A549 (cell line): ENCODE data around the gene INTS3. TPM values are rescaled to one million over a fixed set of nuclear protein-coding genes. Genes with fewer than 3 reads are reported as not detected.

Source experiments
- ATAC-seq, 2 experiments: fragments of 200-7000 bp in 1 of 2; fragments of >200 bp in 1 of 2; cut with Nextera tagmentation in 1 of 2; cut with Tn5 transposase in 1 of 2; 3 replicates each; pipeline versions ENCODE4 v1.8.0 to v1.9.1; 2018 to 2020; ENCODE audit warnings: mild to moderate bottlenecking in 1 of 2, moderate library complexity in 1 of 2
- CTCF ChIA-PET: fragments of 300-600 bp; sonication (Branson Sonifier 250); formaldehyde crosslinking; extraction: SDS; loops from one replicate; lab custom pipeline; 2021; ENCODE audit warnings: antibody characterized with exemption, inconsistent platforms; lab: Yijun Ruan, JAX
- POLR2A ChIA-PET: fragments of 350-600 bp; formaldehyde crosslinking; extraction: SDS; loops from one replicate; lab custom pipeline; 2021; ENCODE audit warnings: antibody characterized with exemption, inconsistent platforms; lab: Yijun Ruan, JAX
- DNase-seq, 2 experiments: peaks; one replicate each; pipeline versions ENCODE4 v3.0.0 to v3.0.0-alpha.2; 2011 to 2016; ENCODE audit warnings: low read depth in 1 of 2, low spot score in 1 of 2
- FAIRE-seq: peaks from 2 replicates; lab custom pipeline; 2011; peaks lifted over from hg19 to GRCh38; lab: Jason Lieb, UNC
- H3K27ac ChIP-seq, 2 experiments: fragments of >200 bp; sonication (Bioruptor Twin); formaldehyde crosslinking; 3 replicates each; pipeline ENCODE4 v1.5.1; 2016 to 2017
- H3K4me1 ChIP-seq: fragments of >200 bp; sonication (Bioruptor Twin); formaldehyde crosslinking; 3 replicates; pipeline ENCODE4 v1.6.1; 2016
- H3K4me2 ChIP-seq: fragments of >200 bp; sonication (Bioruptor Twin); formaldehyde crosslinking; 3 replicates; pipeline ENCODE4 v1.6.1; 2016
- H3K4me3 ChIP-seq: fragments of >200 bp; sonication (Bioruptor Twin); formaldehyde crosslinking; 3 replicates; pipeline ENCODE4 v1.5.1; 2016
- H3K9me3 ChIP-seq: fragments of >200 bp; sonication (Bioruptor Twin); formaldehyde crosslinking; 3 replicates; pipeline ENCODE4 v1.6.1; 2016
- ATOH8 ChIP-seq: fragments of 250-450 bp; sonication (Bioruptor Pico); IDR thresholded peaks from 2 replicates; pipeline ENCODE4 v1.5.0; 2020; ENCODE audit warnings: low read depth, mild to moderate bottlenecking, moderate library complexity
- CBX2 ChIP-seq: fragments of 200-600 bp; sonication (generic); IDR thresholded peaks from 2 replicates; pipeline ENCODE4 v1.6.1; 2016; ENCODE audit warnings: low read depth, mild to moderate bottlenecking, borderline replicate concordance
- CHD2 ChIP-seq: fragments of 150-350 bp; IDR thresholded peaks from 2 replicates; pipeline ENCODE4 v1.6.1; 2014; ENCODE audit warnings: low read length; ENCODE audit not compliant: partially characterized antibody
- CHD4 ChIP-seq: fragments of 200-600 bp; sonication (generic); IDR thresholded peaks from 2 replicates; pipeline ENCODE4 v1.6.1; 2016; ENCODE audit warnings: antibody characterized with exemption, mild to moderate bottlenecking, borderline replicate concordance
- E2F6 ChIP-seq: IDR thresholded peaks from 2 replicates; pipeline ENCODE4 v1.6.1; 2012; ENCODE audit warnings: low read depth, borderline replicate concordance
- EP300 ChIP-seq, 2 experiments: fragments of >200 bp; sonication (Bioruptor Twin); formaldehyde crosslinking; IDR thresholded peaks; 2 replicates in 1 of 2; 3 replicates in 1 of 2; pipeline ENCODE4 v1.6.1; 2016 to 2017
- ESRRA ChIP-seq: fragments of 150-350 bp; IDR thresholded peaks from 2 replicates; pipeline ENCODE4 v1.6.1; 2014; ENCODE audit warnings: mild to moderate bottlenecking, low read length, borderline replicate concordance
- FOSB ChIP-seq: fragments of 250-450 bp; sonication (Bioruptor Pico); IDR thresholded peaks from 2 replicates; pipeline ENCODE4 v1.5.0; 2020; ENCODE audit warnings: mild to moderate bottlenecking, moderate library complexity
- FOXS1 ChIP-seq: fragments of 250-450 bp; sonication (Bioruptor Pico); IDR thresholded peaks from 2 replicates; pipeline ENCODE4 v1.5.0; 2020; ENCODE audit warnings: mild to moderate bottlenecking, moderate library complexity
- HDAC2 ChIP-seq: fragments of 200-600 bp; sonication (generic); IDR thresholded peaks from 2 replicates; pipeline ENCODE4 v1.6.1; 2016
- HOXB13 ChIP-seq: fragments of 250-450 bp; sonication (Bioruptor Pico); IDR thresholded peaks from 2 replicates; pipeline ENCODE4 v1.5.0; 2020; ENCODE audit warnings: low read depth, mild to moderate bottlenecking, moderate library complexity
- KDM1A ChIP-seq: fragments of 200-600 bp; sonication (generic); IDR thresholded peaks from 2 replicates; pipeline ENCODE4 v1.6.1; 2016; ENCODE audit warnings: low read depth, mild to moderate bottlenecking
- MAX ChIP-seq: IDR thresholded peaks from 2 replicates; pipeline ENCODE4 v1.6.1; 2012
- MAZ ChIP-seq: fragments of 150-350 bp; IDR thresholded peaks from 2 replicates; pipeline ENCODE4 v1.6.1; 2014; ENCODE audit warnings: antibody characterized with exemption, low read depth, low read length, borderline replicate concordance
- MYC ChIP-seq: IDR thresholded peaks from 2 replicates; pipeline ENCODE4 v1.6.1; 2012; ENCODE audit warnings: mild to moderate bottlenecking, inconsistent platforms, low read length, improper control_type of control experiment, borderline replicate concordance
- NPAS2 ChIP-seq: fragments of 250-450 bp; sonication (Bioruptor Pico); IDR thresholded peaks from 2 replicates; pipeline ENCODE4 v1.8.0; 2022; ENCODE audit warnings: mild to moderate bottlenecking, moderate library complexity, borderline replicate concordance
- NR3C1 ChIP-seq: fragments of >200 bp; sonication (Bioruptor Twin); formaldehyde crosslinking; IDR thresholded peaks from 3 replicates; pipeline ENCODE4 v1.6.1; 2017
- POLR2A ChIP-seq: IDR thresholded peaks from 2 replicates; pipeline ENCODE4 v1.6.1; 2012; ENCODE audit warnings: mild to moderate bottlenecking, low read length
- RARB ChIP-seq: fragments of 250-450 bp; sonication (Bioruptor Pico); IDR thresholded peaks from 2 replicates; pipeline ENCODE4 v1.8.0; 2021; ENCODE audit warnings: mild to moderate bottlenecking, moderate library complexity
- RCOR1 ChIP-seq: fragments of 150-350 bp; IDR thresholded peaks from 2 replicates; pipeline ENCODE4 v1.6.1; 2014; ENCODE audit warnings: antibody characterized with exemption, low read length, low read depth
- REST ChIP-seq: fragments of 200-600 bp; sonication (generic); IDR thresholded peaks from 2 replicates; pipeline ENCODE4 v1.6.1; 2016; ENCODE audit warnings: antibody characterized with exemption, mild to moderate bottlenecking, moderate library complexity
- SMC3 ChIP-seq: fragments of >200 bp; sonication (Bioruptor Twin); formaldehyde crosslinking; IDR thresholded peaks from 3 replicates; pipeline ENCODE4 v1.6.1; 2018; ENCODE audit warnings: inconsistent platforms
- ZFP36 ChIP-seq: fragments of 450-650 bp; IDR thresholded peaks from 2 replicates; pipeline ENCODE4 v1.6.1; 2014; ENCODE audit warnings: borderline replicate concordance; ENCODE audit not compliant: partially characterized antibody
- ZNF302 ChIP-seq: fragments of 250-450 bp; sonication (Bioruptor Pico); IDR thresholded peaks from 2 replicates; pipeline ENCODE4 v1.9.0; 2021; ENCODE audit warnings: inconsistent platforms, mild to moderate bottlenecking, moderate library complexity
- WGBS: methylation state at CpG from one replicate; pipeline ENCODE4 v1.1.6; 2017; ENCODE audit errors: missing lambda C conversion rate; 5-methylcytosine and 5-hydroxymethylcytosine counted together
- polyA plus RNA-seq, 4 experiments: library from polyadenylated mRNA; depleted of rRNA in 3 of 4; stranded (reverse); fragments of >200 nt; fragmentation: RNase III in 1 of 4; extraction: RNeasy Plus Mini Kit Qiagen cat#74134 plus additional on column Dnase treatment in 1 of 4; gene quantifications; 2 replicates in 3 of 4; 3 replicates in 1 of 4; pipeline ENCODE4 v1.2.3, GENCODE V29; 2011 to 2017

Gene INTS3
- polyA plus RNA-seq, 2 of the 4 experiments (the other 2 are of a cell fraction), result 23.5 to 34.1 TPM

- H3K4me3 ChIP-seq, result no peak overlapping the region
- no peak for TF ChIP-seq E2F6
- no peak for TF ChIP-seq ZFP36
- TF ChIP-seq NPAS2 (CRISPR knock-in tag), result no peak
- no peak for TF ChIP-seq POLR2A
- TF ChIP-seq EP300 (IDR thresholded peaks at IDR 0.05), result no peak
- TF ChIP-seq NR3C1, result no peak
- no peak for TF ChIP-seq RARB
- TF ChIP-seq MYC, result no peak
- FAIRE-seq (no peak), DNase-seq (no peak), ATAC-seq (no peak)
- no peaks in the 10 kb centered on the region for H3K9me3 ChIP-seq
- 80% methylated on average over 3 of the region's 10 CpGs for WGBS
- peaks cover 16% of the 10 kb centered on the region; the same call in 2 of the 3 replicates for H3K4me1 ChIP-seq
- POLR2A ChIA-PET, result interaction anchor here (0.8 kb wide), 1 partner anchor 48 kb away, joined by 6 read pairs; the partner anchor contains the start of gene INTS3
- no peak overlapping the region for H3K27ac ChIP-seq
- no peak overlapping the region for H3K4me2 ChIP-seq
- CTCF ChIA-PET, result interaction anchor here (1.3 to 9.1 kb wide), 7 partner anchors 8 to 112 kb away, joined by 3 to 130 read pairs (median 24); partner anchors contain the start of gene SLC27A3
These were observed 47.8 kb upstream of the INTS3 start for GRCh38 chr1:153680120-153680403.

- TF ChIP-seq HOXB13 (CRISPR knock-in tag) (no peak), SMC3 (no peak), NR3C1 (no peak), POLR2A (no peak), ATOH8 (CRISPR knock-in tag) (no peak), RCOR1 (no peak), CHD4 (no peak), CHD2 (no peak), MAX (no peak), ESRRA (no peak), FOXS1 (CRISPR knock-in tag) (no peak), KDM1A (no peak), NPAS2 (CRISPR knock-in tag) (no peak), FOSB (CRISPR knock-in tag) (no peak), HDAC2 (no peak), REST (no peak), ZNF302 (CRISPR knock-in tag) (no peak), MAZ (no peak), CBX2 (no peak)
- Histone ChIP-seq H3K4me1 (peaks cover 16% of the 10 kb centered on the region; the same call in 2 of the 3 replicates), H3K4me3 (no peak overlapping the region), H3K27ac (no peak overlapping the region), H3K4me2 (no peak overlapping the region), H3K9me3 (no peaks in the 10 kb centered on the region)
- FAIRE-seq, result no peak
- ChIA-PET POLR2A (no interaction called here), CTCF (interaction anchor here (1.3 kb wide), 1 partner anchor 9 kb away, joined by 3 read pairs; no protein-coding TSS in a partner anchor)
- WGBS, result 82% methylated on average over 7 of the region's 7 CpGs
- no peak for DNase-seq
- no peak for ATAC-seq
These were observed 45.1 kb upstream of the INTS3 start for GRCh38 chr1:153682730-153683129.
